Panc1 (cell line): Measurements from ENCODE around the gene PEX12.

ENCODE experiments used
- CTCF ChIP-seq: fragments of 450-650 bp; IDR thresholded peaks from 2 replicates; pipeline ENCODE4 v1.5.1; 2017; ENCODE audit warnings: mild to moderate bottlenecking
- POLR2AphosphoS5 ChIP-seq: IDR thresholded peaks from 2 replicates; pipeline ENCODE4 v1.6.1; 2012; ENCODE audit warnings: mild to moderate bottlenecking, low read depth, low read length, moderate library complexity
- REST ChIP-seq, 2 experiments: IDR thresholded peaks; 2 replicates each; pipeline ENCODE4 v1.6.1; 2011 to 2012; ENCODE audit warnings: low read depth in 2 of 2, control low read depth in 1 of 2, low read length in 1 of 2, mild to moderate bottlenecking in 1 of 2, moderate library complexity in 1 of 2; ENCODE audit not compliant: insufficient read depth in 1 of 2
- SIN3A ChIP-seq: IDR thresholded peaks from 2 replicates; pipeline ENCODE4 v1.6.1; 2012; ENCODE audit warnings: low read depth, mild to moderate bottlenecking, low read length, moderate library complexity, borderline replicate concordance; ENCODE audit not compliant: insufficient read depth
- TCF7L2 ChIP-seq: IDR thresholded peaks from 2 replicates; pipeline ENCODE4 v1.6.1; 2011; ENCODE audit warnings: mild to moderate bottlenecking, low read depth, low read length, inconsistent platforms

GRCh38 chr17:35575759-35576158 is 2.6 kb downstream of the PEX12 start:
- TF ChIP-seq CTCF: no peak
- no peak for TF ChIP-seq TCF7L2
- no peak for TF ChIP-seq REST (IDR thresholded peaks at IDR 0.05; ENCODE audit: insufficient read depth in 1 of 2, low read depth in 2 of 2, low read length in 1 of 2)
- no peak for TF ChIP-seq SIN3A
- no peak for TF ChIP-seq POLR2AphosphoS5
